Measurements from ENCODE around the gene NEK8. TPM values are rescaled to one million over a fixed set of nuclear protein-coding genes. Genes with fewer than 3 reads are reported as not detected.

Gene NEK8
- polyA plus RNA-seq, 3 donors = 2.7 to 9.6 (median 3.1) TPM

GRCh38 chr17:28682655-28683054, 45.9 kb upstream of the NEK8 start:
- H3K4me3 Mint-ChIP-seq = no peak overlapping the region
- peaks cover 79 to 99% of the 10 kb centered on the region in 2 donors for H3K36me3 Mint-ChIP-seq
- intact Hi-C loops (cut with micrococcal nuclease) = no loop called here
- Histone ChIP-seq H3K36me3 (replicated peaks in 1 of 2; ENCODE audit: control insufficient read depth in 1 of 2, insufficient read depth in 2 of 2, low read length in 2 of 2) (peaks cover 98 to 99% of the 10 kb centered on the region in 2 donors), H3K9me3 (replicated peaks in 1 of 2; ENCODE audit: control insufficient read depth in 1 of 2, insufficient read depth in 1 of 2, low read length in 2 of 2) (no peaks in the 10 kb centered on the region), H3K79me2 (ENCODE audit: insufficient read depth, low read length) (no peaks in the 10 kb centered on the region), H4K20me1 (ENCODE audit: insufficient read depth, low read length) (no peaks in the 10 kb centered on the region), H3K4me2 (replicated peaks; ENCODE audit: extremely low read depth, low read length, poor library complexity, severe bottlenecking) (no peak overlapping the region), H3K4me3 (replicated peaks in 1 of 3; ENCODE audit: low read depth in 2 of 3, low read length in 3 of 3) (no peak overlapping the region), H2AFZ (ENCODE audit: insufficient read depth, low read depth, low read length, poor library complexity, severe bottlenecking) (no peak overlapping the region), H3K27ac (ENCODE audit: low read depth in 1 of 2, low read length in 2 of 2) (no peak overlapping the region), H3K27me3 (ENCODE audit: control insufficient read depth in 2 of 2, insufficient read depth in 2 of 2, low read length in 2 of 2) (no peaks in the 10 kb centered on the region), H3K4me1 (ENCODE audit: control insufficient read depth in 1 of 2, insufficient read depth in 2 of 2, low read length in 2 of 2) (no peaks in the 10 kb centered on the region), H3K9ac (ENCODE audit: insufficient read depth, low read length, poor library complexity, severe bottlenecking) (no peak overlapping the region)
- no peaks in the 10 kb centered on the region for H3K27me3 Mint-ChIP-seq (ENCODE audit: low read depth in 3 of 3)
- DNase-seq = no peak
- TF ChIP-seq, protein P1, sequence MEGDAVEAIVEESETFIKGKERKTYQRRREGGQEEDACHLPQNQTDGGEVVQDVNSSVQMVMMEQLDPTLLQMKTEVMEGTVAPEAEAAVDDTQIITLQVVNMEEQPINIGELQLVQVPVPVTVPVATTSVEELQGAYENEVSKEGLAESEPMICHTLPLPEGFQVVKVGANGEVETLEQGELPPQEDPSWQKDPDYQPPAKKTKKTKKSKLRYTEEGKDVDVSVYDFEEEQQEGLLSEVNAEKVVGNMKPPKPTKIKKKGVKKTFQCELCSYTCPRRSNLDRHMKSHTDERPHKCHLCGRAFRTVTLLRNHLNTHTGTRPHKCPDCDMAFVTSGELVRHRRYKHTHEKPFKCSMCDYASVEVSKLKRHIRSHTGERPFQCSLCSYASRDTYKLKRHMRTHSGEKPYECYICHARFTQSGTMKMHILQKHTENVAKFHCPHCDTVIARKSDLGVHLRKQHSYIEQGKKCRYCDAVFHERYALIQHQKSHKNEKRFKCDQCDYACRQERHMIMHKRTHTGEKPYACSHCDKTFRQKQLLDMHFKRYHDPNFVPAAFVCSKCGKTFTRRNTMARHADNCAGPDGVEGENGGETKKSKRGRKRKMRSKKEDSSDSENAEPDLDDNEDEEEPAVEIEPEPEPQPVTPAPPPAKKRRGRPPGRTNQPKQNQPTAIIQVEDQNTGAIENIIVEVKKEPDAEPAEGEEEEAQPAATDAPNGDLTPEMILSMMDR (IDR thresholded peaks at IDR 0.05) = no peak
- H3K9me3 Mint-ChIP-seq = no peaks in the 10 kb centered on the region
- H3K4me1 Mint-ChIP-seq = no peaks in the 10 kb centered on the region
- H3K27ac Mint-ChIP-seq = no peak overlapping the region
- WGBS (ENCODE audit: insufficient coverage) = 100% methylated on average over 6 of the region's 11 CpGs

DNA sequence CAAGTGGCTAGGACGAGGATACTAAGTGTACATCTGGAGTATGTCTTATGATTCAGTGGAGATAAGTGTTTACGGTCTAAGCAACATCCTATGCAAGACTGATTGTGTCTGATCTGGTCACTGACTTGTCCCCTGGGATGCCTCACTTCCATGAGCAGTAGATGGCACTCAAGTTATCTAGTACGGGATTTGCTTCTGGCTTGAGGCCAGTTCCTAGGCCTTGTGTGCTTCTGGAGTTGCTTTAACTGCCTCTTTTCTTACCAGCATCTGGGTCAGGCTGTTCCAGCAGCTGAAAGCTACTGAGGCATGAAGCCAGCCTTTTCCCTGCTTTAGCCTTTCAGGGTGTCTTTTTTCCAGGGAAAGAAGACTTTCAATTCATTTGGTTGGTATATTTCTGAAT, 43.6 kb upstream of the NEK8 start:
- WGBS (ENCODE audit: insufficient coverage) = 83% methylated on average over 3 of the region's 3 CpGs
- H3K4me3 Mint-ChIP-seq = no peak overlapping the region
- Histone ChIP-seq H3K9ac (ENCODE audit: insufficient read depth, low read length, poor library complexity, severe bottlenecking) (no peak overlapping the region), H3K27me3 (ENCODE audit: control insufficient read depth in 2 of 2, insufficient read depth in 2 of 2, low read length in 2 of 2) (no peaks in the 10 kb centered on the region), H2AFZ (ENCODE audit: insufficient read depth, low read depth, low read length, poor library complexity, severe bottlenecking) (no peak overlapping the region), H3K4me1 (ENCODE audit: control insufficient read depth in 1 of 2, insufficient read depth in 2 of 2, low read length in 2 of 2) (no peaks in the 10 kb centered on the region), H4K20me1 (ENCODE audit: insufficient read depth, low read length) (no peaks in the 10 kb centered on the region), H3K27ac (ENCODE audit: low read depth in 1 of 2, low read length in 2 of 2) (no peak overlapping the region), H3K36me3 (replicated peaks in 1 of 2; ENCODE audit: control insufficient read depth in 1 of 2, insufficient read depth in 2 of 2, low read length in 2 of 2) (peaks cover 98 to 99% of the 10 kb centered on the region in 2 donors), H3K4me2 (replicated peaks; ENCODE audit: extremely low read depth, low read length, poor library complexity, severe bottlenecking) (no peak overlapping the region), H3K9me3 (replicated peaks in 1 of 2; ENCODE audit: control insufficient read depth in 1 of 2, insufficient read depth in 1 of 2, low read length in 2 of 2) (no peaks in the 10 kb centered on the region), H3K79me2 (ENCODE audit: insufficient read depth, low read length) (no peaks in the 10 kb centered on the region), H3K4me3 (replicated peaks in 1 of 3; ENCODE audit: low read depth in 2 of 3, low read length in 3 of 3) (no peak overlapping the region)
- no peaks in the 10 kb centered on the region for H3K27me3 Mint-ChIP-seq (ENCODE audit: low read depth in 3 of 3)
- intact Hi-C loops (cut with micrococcal nuclease) = no loop called here
- no peaks in the 10 kb centered on the region for H3K9me3 Mint-ChIP-seq
- peaks cover 90 to 99% of the 10 kb centered on the region in 2 donors for H3K36me3 Mint-ChIP-seq
- TF ChIP-seq, protein P1 (IDR thresholded peaks at IDR 0.05) = no peak
- no peak overlapping the region for H3K27ac Mint-ChIP-seq
- no peak for DNase-seq
- no peaks in the 10 kb centered on the region for H3K4me1 Mint-ChIP-seq
